Stimulated activated effector memory CD8-positive, alpha-beta T cell treated with anti-CD3 and anti-CD28 coated beads, Interleukin-12 subunit alpha, Interleukin-12 subunit beta, amount 100 ng/mL, for 72 hours (primary cell): ENCODE measurements around the gene SPINT1.

ENCODE experiments used
- ATAC-seq: fragments of 150-1000 bp; cut with Tn5 transposase; 2 replicates; pipeline ENCODE4 v1.10.0; 2021
- DNase-seq, 2 donors: peaks; one replicate each; pipeline ENCODE4 v3.0.0; 2021 to 2022; ENCODE audit warnings: low spot score in 2 of 2
- H3K27ac Mint-ChIP-seq: one replicate; pipeline ENCODE4 v1.8.0; 2022; ENCODE audit warnings: mild to moderate bottlenecking, mixed read lengths
- H3K36me3 Mint-ChIP-seq: one replicate; pipeline ENCODE4 v1.8.0; 2022; ENCODE audit warnings: mild to moderate bottlenecking, mixed read lengths
- H3K4me1 Mint-ChIP-seq: one replicate; pipeline ENCODE4 v1.8.0; 2022; ENCODE audit warnings: mixed read lengths
- H3K4me3 Mint-ChIP-seq: one replicate; pipeline ENCODE4 v1.8.0; 2022; ENCODE audit warnings: mild to moderate bottlenecking, mixed read lengths
- H3K9me3 Mint-ChIP-seq: one replicate; pipeline ENCODE4 v1.8.0; 2022; ENCODE audit warnings: mixed read lengths

Gene SPINT1

GRCh38 chr15:40843885-40844695 lies at the start of gene SPINT1:
Gene SPINT1 (plus strand): TSS chr15:40844048. CDS start chr15:40844555, 507 bp downstream.
- DNase-seq, result peak; percentile 52 to 77
- Mint-ChIP-seq H3K9me3 (no peaks in the 10 kb centered on the region), H3K36me3 (peaks cover 12% of the 10 kb centered on the region), H3K4me1 (peaks cover 18% of the 10 kb centered on the region), H3K27ac (peak within 1 kb of the TSS; percentile 45), H3K4me3 (peak within 1 kb of the TSS; percentile 81)
- peak; percentile 83 for ATAC-seq

GRCh38 chr15:40796041-40796440 lies 47.8 kb upstream of the SPINT1 start:
- ATAC-seq (no peak), DNase-seq (no peak)
- Mint-ChIP-seq H3K27ac (peak overlapping the region; percentile 3), H3K9me3 (no peaks in the 10 kb centered on the region), H3K4me3 (no peak overlapping the region), H3K4me1 (peaks cover 34% of the 10 kb centered on the region), H3K36me3 (peaks cover 50% of the 10 kb centered on the region)

GRCh38 chr15:40796512-40796911 lies 47.3 kb upstream of the SPINT1 start:
- peaks cover 55% of the 10 kb centered on the region for H3K36me3 Mint-ChIP-seq
- no peak overlapping the region for H3K4me3 Mint-ChIP-seq
- no peaks in the 10 kb centered on the region for H3K9me3 Mint-ChIP-seq
- no peak overlapping the region for H3K27ac Mint-ChIP-seq
- peaks cover 39% of the 10 kb centered on the region for H3K4me1 Mint-ChIP-seq
- no peak for DNase-seq
- ATAC-seq, result no peak

GRCh38 chr15:40799523-40799922 lies 44.3 kb upstream of the SPINT1 start:
- Mint-ChIP-seq H3K27ac (peak overlapping the region; percentile 32), H3K9me3 (no peaks in the 10 kb centered on the region), H3K36me3 (peaks cover 51% of the 10 kb centered on the region), H3K4me3 (no peak overlapping the region), H3K4me1 (peaks cover 37% of the 10 kb centered on the region)
- DNase-seq (no peak), ATAC-seq (no peak)

- H3K4me3 Mint-ChIP-seq, result no peak overlapping the region
- peaks cover 52% of the 10 kb centered on the region for H3K36me3 Mint-ChIP-seq
- no peaks in the 10 kb centered on the region for H3K9me3 Mint-ChIP-seq
- H3K4me1 Mint-ChIP-seq, result peaks cover 37% of the 10 kb centered on the region
- no peak for ATAC-seq
- H3K27ac Mint-ChIP-seq, result no peak overlapping the region
- DNase-seq, result no peak
Observed at GRCh38 chr15:40803076-40803475, 40.8 kb upstream of the SPINT1 start.

- Mint-ChIP-seq H3K4me1 (peaks cover 37% of the 10 kb centered on the region), H3K36me3 (peaks cover 46% of the 10 kb centered on the region), H3K27ac (peak overlapping the region; percentile 26), H3K4me3 (no peak overlapping the region), H3K9me3 (no peaks in the 10 kb centered on the region)
- ATAC-seq, result no peak
- no peak for DNase-seq
Observed at GRCh38 chr15:40803688-40804087, 40.2 kb upstream of the SPINT1 start.

GRCh38 chr15:40806672-40807027 lies 37.2 kb upstream of the SPINT1 start:
- no peak for DNase-seq
- Mint-ChIP-seq H3K9me3 (no peaks in the 10 kb centered on the region), H3K36me3 (peaks cover 35% of the 10 kb centered on the region), H3K4me3 (peak overlapping the region; percentile 98), H3K4me1 (peaks cover 30% of the 10 kb centered on the region), H3K27ac (peak overlapping the region; percentile 98)
- peak; percentile 0 for ATAC-seq

GRCh38 chr15:40807028-40807887 lies 36.6 kb upstream of the SPINT1 start, which contains the start of the genes DNAJC17 and ZFYVE19:
Gene DNAJC17 (minus strand): TSS chr15:40807473. CDS start chr15:40807446, 27 bp downstream.
Gene ZFYVE19 (plus strand): TSS chr15:40807089. CDS start chr15:40807590, 501 bp downstream.
- no peaks in the 10 kb centered on the region for H3K9me3 Mint-ChIP-seq
- H3K36me3 Mint-ChIP-seq, result peaks cover 36% of the 10 kb centered on the region
- DNase-seq (peak; percentile 94 to 97), ATAC-seq (peak; percentile 98)
- peak within 1 kb of the TSS; percentile 98 for H3K4me3 Mint-ChIP-seq
- peaks cover 24% of the 10 kb centered on the region for H3K4me1 Mint-ChIP-seq
- H3K27ac Mint-ChIP-seq, result peak within 1 kb of the TSS; percentile 98

GRCh38 chr15:40807888-40808461 lies 35.9 kb upstream of the SPINT1 start:
- DNase-seq, result no peak
- Mint-ChIP-seq H3K27ac (peak overlapping the region; percentile 98), H3K9me3 (no peaks in the 10 kb centered on the region), H3K4me3 (peak overlapping the region; percentile 98), H3K4me1 (peaks cover 21% of the 10 kb centered on the region), H3K36me3 (peaks cover 33% of the 10 kb centered on the region)
- ATAC-seq, result no peak

GRCh38 chr15:40808861-40809450 lies 34.9 kb upstream of the SPINT1 start:
- Mint-ChIP-seq H3K36me3 (peaks cover 32% of the 10 kb centered on the region), H3K9me3 (no peaks in the 10 kb centered on the region), H3K27ac (no peak overlapping the region), H3K4me1 (peaks cover 21% of the 10 kb centered on the region), H3K4me3 (peak overlapping the region; percentile 98)
- DNase-seq, result no peak
- no peak for ATAC-seq

GRCh38 chr15:40812721-40813425 lies 31.0 kb upstream of the SPINT1 start:
- H3K9me3 Mint-ChIP-seq, result no peaks in the 10 kb centered on the region

GRCh38 chr15:40815042-40815698 lies 28.7 kb upstream of the SPINT1 start:
- no peak overlapping the region for H3K4me3 Mint-ChIP-seq
- H3K27ac Mint-ChIP-seq, result no peak overlapping the region
- no peaks in the 10 kb centered on the region for H3K9me3 Mint-ChIP-seq
- ATAC-seq (no peak), DNase-seq (no peak)
- H3K36me3 Mint-ChIP-seq, result peaks cover 20% of the 10 kb centered on the region
- no peaks in the 10 kb centered on the region for H3K4me1 Mint-ChIP-seq

More at GRCh38 chr15:40812721-40813425, 31.0 kb upstream of the SPINT1 start:
- peaks cover 15% of the 10 kb centered on the region for H3K4me1 Mint-ChIP-seq
- DNase-seq (no peak), ATAC-seq (no peak)
- H3K36me3 Mint-ChIP-seq, result peaks cover 25% of the 10 kb centered on the region
- peak overlapping the region; percentile 89 for H3K27ac Mint-ChIP-seq
- no peak overlapping the region for H3K4me3 Mint-ChIP-seq

GRCh38 chr15:40819048-40819447 lies 24.8 kb upstream of the SPINT1 start:
- no peaks in the 10 kb centered on the region for H3K36me3 Mint-ChIP-seq
- no peak for ATAC-seq

GRCh38 chr15:40821195-40821594 lies 22.7 kb upstream of the SPINT1 start:
- Mint-ChIP-seq H3K27ac (no peak overlapping the region), H3K36me3 (no peaks in the 10 kb centered on the region), H3K4me1 (no peaks in the 10 kb centered on the region), H3K9me3 (no peaks in the 10 kb centered on the region), H3K4me3 (no peak overlapping the region)
- no peak for DNase-seq
- no peak for ATAC-seq

More at GRCh38 chr15:40819048-40819447, 24.8 kb upstream of the SPINT1 start:
- Mint-ChIP-seq H3K4me3 (no peak overlapping the region), H3K27ac (no peak overlapping the region), H3K4me1 (no peaks in the 10 kb centered on the region), H3K9me3 (no peaks in the 10 kb centered on the region)
- no peak for DNase-seq
